Skeletal muscle satellite cell (primary cell): ENCODE measurements around the gene SEMA4G.
A peak's percentile ranks its signal among the peaks of the same experiment; 100 is the strongest.

Experiments
- H3K27me3 ChIP-seq: 2 replicates; pipeline ENCODE4 v1.7.0; 2013; ENCODE audit warnings: low read length; ENCODE audit not compliant: control insufficient read depth, insufficient read depth
- H3K36me3 ChIP-seq: 2 replicates; pipeline ENCODE4 v1.7.0; 2013; ENCODE audit warnings: mild to moderate bottlenecking, control low read depth, low read length; ENCODE audit not compliant: insufficient read depth
- H3K4me1 ChIP-seq: 2 replicates; pipeline ENCODE4 v1.7.0; 2013; ENCODE audit warnings: low read length; ENCODE audit not compliant: control insufficient read depth, insufficient read depth
- H3K4me2 ChIP-seq: 2 replicates; pipeline ENCODE4 v1.7.0; 2013; ENCODE audit warnings: mild to moderate bottlenecking, low read length
- H3K4me3 ChIP-seq: 2 replicates; pipeline ENCODE4 v1.7.0; 2013; ENCODE audit warnings: low read length
- H3K9ac ChIP-seq: 2 replicates; pipeline ENCODE4 v1.7.0; 2013; ENCODE audit warnings: mild to moderate bottlenecking, low read depth, low read length, moderate library complexity
- H3K9me3 ChIP-seq: replicated peaks from 2 replicates; pipeline ENCODE4 v1.7.0; 2013; ENCODE audit warnings: mild to moderate bottlenecking, control low read depth, low read length

Gene SEMA4G

DNA sequence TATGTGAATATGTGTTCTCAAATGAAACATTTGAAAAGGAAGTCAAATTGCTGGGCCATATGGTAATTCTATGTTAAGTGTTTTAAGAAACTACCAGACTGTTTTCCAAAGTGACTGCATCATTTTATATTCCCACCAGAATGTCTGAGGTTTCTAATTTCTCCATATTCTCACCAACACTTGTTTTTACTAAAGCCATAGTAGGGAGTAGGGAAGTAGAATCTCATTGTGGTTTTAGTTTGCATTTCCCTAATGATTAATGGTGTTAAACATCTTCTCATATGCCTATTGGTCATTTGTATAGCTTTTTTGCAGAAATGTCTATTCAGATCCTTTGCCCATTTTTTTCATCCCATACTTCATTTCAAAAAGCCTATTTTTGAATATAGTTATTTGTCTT, 9.1 kb upstream of the SEMA4G start:
- Histone ChIP-seq H3K36me3 (peaks cover 77% of the 10 kb centered on the region), H3K9me3 (no peaks in the 10 kb centered on the region), H3K27me3 (no peaks in the 10 kb centered on the region), H3K4me1 (no peaks in the 10 kb centered on the region), H3K4me2 (no peak overlapping the region), H3K4me3 (no peak overlapping the region), H3K9ac (no peak overlapping the region)

- H3K4me2 ChIP-seq, result no peak overlapping the region
- H3K27me3 ChIP-seq, result no peaks in the 10 kb centered on the region
- no peak overlapping the region for H3K4me3 ChIP-seq
- H3K36me3 ChIP-seq, result peaks cover 82% of the 10 kb centered on the region
- H3K9me3 ChIP-seq, result no peaks in the 10 kb centered on the region
- H3K9ac ChIP-seq, result no peak overlapping the region
- H3K4me1 ChIP-seq, result no peaks in the 10 kb centered on the region
Observed at GRCh38 chr10:100962351-100963080, 6.8 kb upstream of the SEMA4G start.

DNA sequence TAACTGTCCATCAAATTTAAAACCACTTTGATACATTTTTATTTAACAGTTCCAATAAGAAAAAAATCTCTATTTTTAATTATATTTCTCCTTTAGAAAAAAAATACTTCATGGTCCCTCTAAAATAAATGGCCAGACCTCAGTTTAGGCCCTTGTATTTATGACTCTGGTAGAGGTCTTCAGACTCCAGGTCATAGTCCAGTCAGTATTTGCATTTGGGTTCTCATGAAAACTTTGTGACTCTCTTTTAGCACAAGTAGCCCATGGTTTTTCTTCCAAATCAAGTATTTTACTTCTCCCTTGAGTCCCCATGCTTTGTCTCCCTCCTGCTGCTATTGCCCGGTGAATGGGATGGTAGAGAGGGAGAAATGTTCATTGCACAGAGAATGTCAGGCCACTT, 5.5 kb upstream of the SEMA4G start:
- Histone ChIP-seq H3K4me2 (no peak overlapping the region), H3K9me3 (no peaks in the 10 kb centered on the region), H3K27me3 (no peaks in the 10 kb centered on the region), H3K36me3 (peaks cover 72% of the 10 kb centered on the region), H3K9ac (no peak overlapping the region), H3K4me3 (no peak overlapping the region), H3K4me1 (peaks cover 3% of the 10 kb centered on the region)

DNA sequence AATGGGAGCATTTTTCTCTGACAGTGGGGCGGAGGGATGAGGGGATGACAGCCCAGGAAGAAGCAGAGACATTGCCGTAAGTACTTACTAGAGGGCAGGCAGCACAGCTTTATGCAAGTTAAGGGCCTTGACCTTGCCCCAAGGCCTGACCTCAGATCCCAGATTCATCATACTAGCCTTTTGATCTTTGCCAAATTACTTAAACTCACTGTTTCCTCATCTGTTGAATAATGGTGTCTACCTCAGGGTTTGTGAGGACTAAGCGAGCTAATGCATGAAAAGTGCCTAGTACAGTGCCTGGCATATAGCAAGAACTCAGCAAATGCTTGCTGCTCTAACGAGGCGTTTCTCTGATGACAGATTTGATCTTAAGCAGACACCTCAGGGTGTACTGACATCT, 3.5 kb upstream of the SEMA4G start:
- Histone ChIP-seq H3K36me3 (peaks cover 56% of the 10 kb centered on the region), H3K4me3 (no peak overlapping the region), H3K4me2 (no peak overlapping the region), H3K9me3 (no peaks in the 10 kb centered on the region), H3K4me1 (peaks cover 6% of the 10 kb centered on the region), H3K27me3 (no peaks in the 10 kb centered on the region), H3K9ac (no peak overlapping the region)

DNA sequence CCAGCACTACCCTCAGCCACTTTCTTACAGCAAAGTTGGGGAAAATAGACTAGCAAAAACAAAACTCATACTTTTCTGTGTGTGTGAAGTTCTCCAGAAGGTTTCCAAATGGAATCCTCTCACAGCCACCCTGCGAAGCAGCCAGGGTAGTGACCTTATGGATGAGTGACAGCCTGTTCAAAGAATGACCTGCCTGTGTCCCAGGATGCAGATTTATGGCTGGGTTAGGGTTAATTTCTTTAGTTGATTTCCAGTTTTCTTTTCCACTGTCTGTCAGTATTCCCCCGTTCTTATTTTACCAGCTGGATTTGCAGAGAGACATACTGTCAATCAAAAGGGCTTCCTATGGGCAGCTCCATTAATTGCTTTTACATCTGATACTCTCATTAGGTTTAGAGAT, 2.4 kb upstream of the SEMA4G start:
- Histone ChIP-seq H3K27me3 (no peaks in the 10 kb centered on the region), H3K36me3 (peaks cover 50% of the 10 kb centered on the region), H3K4me1 (peaks cover 6% of the 10 kb centered on the region), H3K4me2 (no peak overlapping the region), H3K9ac (no peak overlapping the region), H3K9me3 (no peaks in the 10 kb centered on the region), H3K4me3 (no peak overlapping the region)

DNA sequence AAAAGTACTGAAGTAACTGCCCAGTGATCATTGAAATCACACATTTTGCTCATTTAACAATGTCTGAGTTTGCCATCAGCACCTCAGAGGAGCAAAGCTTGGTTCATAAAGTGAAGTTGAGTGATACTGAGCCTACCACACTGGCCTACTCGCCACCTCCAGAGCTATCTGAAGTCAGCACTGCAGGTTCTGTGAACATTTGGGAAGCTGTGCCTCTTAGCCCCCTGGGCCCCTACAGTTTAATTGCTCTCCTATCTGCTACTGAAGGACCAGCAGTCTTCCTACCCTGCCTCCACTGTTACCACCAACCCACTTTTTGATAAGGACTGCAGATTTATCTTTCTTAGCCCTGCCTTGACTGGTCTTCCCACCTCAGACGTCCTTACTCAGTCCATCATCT, 2.0 kb upstream of the SEMA4G start:
- H3K4me3 ChIP-seq, result no peak overlapping the region
- no peak overlapping the region for H3K9ac ChIP-seq
- no peaks in the 10 kb centered on the region for H3K27me3 ChIP-seq
- no peaks in the 10 kb centered on the region for H3K9me3 ChIP-seq
- peaks cover 46% of the 10 kb centered on the region for H3K36me3 ChIP-seq
- H3K4me2 ChIP-seq, result no peak overlapping the region
- peaks cover 6% of the 10 kb centered on the region for H3K4me1 ChIP-seq

GRCh38 chr10:100968062-100968736, 1.1 kb upstream of the SEMA4G start:
- Histone ChIP-seq H3K4me1 (peaks cover 6% of the 10 kb centered on the region), H3K27me3 (no peaks in the 10 kb centered on the region), H3K9me3 (no peaks in the 10 kb centered on the region), H3K4me2 (peak overlapping the region; percentile 98), H3K36me3 (peaks cover 37% of the 10 kb centered on the region), H3K9ac (no peak overlapping the region), H3K4me3 (peak overlapping the region; percentile 74)

GRCh38 chr10:100968863-100969186, 479 bp upstream of the SEMA4G start:
- Histone ChIP-seq H3K4me2 (peak overlapping the region; percentile 98), H3K27me3 (no peaks in the 10 kb centered on the region), H3K4me3 (peak overlapping the region; percentile 74), H3K36me3 (peaks cover 33% of the 10 kb centered on the region), H3K4me1 (peaks cover 6% of the 10 kb centered on the region), H3K9me3 (no peaks in the 10 kb centered on the region), H3K9ac (peak overlapping the region; percentile 18)

DNA sequence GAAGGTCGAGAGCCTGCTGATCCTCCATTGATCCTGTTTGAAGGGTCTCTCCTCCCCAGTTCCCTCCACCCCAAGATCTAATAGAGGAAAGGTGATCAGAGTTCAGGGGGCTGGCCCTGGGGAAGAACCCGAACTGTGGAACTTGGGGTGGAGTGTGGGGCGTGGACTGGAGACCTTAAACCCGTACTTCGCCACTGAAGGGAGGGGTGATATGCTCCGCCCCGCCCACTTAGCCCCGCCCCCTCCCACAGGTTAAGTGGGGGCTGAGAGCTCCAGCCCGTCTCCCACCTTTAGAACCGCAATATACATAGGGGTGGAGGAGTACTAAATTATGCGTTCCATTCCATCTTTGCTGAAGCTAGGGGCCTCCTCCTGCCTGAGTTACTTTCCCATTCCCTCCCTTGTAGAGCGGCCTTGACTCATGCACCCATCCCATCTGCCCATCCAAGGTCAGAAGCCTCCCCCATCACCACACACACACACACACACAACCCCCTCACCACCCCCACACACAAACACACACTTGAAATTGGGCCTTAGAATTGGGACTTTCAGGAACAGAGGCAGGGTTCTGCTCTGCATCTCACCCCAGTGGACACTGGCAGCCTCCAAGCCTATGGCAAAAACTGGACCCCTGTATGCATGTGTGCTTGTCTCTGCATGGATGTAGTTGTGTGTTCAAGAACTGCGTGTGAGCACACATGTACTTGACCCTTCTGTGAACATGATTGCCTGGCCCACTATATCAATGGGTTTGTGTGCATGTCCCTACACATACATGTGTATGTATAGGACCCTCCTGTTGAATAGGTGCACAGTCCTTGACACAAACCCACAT, 991 bp downstream of the SEMA4G start:
- H3K4me1 ChIP-seq, result peaks cover 6% of the 10 kb centered on the region
- H3K9me3 ChIP-seq, result no peaks in the 10 kb centered on the region
- H3K36me3 ChIP-seq, result peaks cover 20% of the 10 kb centered on the region
- peak overlapping the region; percentile 98 for H3K4me2 ChIP-seq
- no peaks in the 10 kb centered on the region for H3K27me3 ChIP-seq
- peak overlapping the region; percentile 74 for H3K4me3 ChIP-seq
- H3K9ac ChIP-seq, result no peak overlapping the region

DNA sequence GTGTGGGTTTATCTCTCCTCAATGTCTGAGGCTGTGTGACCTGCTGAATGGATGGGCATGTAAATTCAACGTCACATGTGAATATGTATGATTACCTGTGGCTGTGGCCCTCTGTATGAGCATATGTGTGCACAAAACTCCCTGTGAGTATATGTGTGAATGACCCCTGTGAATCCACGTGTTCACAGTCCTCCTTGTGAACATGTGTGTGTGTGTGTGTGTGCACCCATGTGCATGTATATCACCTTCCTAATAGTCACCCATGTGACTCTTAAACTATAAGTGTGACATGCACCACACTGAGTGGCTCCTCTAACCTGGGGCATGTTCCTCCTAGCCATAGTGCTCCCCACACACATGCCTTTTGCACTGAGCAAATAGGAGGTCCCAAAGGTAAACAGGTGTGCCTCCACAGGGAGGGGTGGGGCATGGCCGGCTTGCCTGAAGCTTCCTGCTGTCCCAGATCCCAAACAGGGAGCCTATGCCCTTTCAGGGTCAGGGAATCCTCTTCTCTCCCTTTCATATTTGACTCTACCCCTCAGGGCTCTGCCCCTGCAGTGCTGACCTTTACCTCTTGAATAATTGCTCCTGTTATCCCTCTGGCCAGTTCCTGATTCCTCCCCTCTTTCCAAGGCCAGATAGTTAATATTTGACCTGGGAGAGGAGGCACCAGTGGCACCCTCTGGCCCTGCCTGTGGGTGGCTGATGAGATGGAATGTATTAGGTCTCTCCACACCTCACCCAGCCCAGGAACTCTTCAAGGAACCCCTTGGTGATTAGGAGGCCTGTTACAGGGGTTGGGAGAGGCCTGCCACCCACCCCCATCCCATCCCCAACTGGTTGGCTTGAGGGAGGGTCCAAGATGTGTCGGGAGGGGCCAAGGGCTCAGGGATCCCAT, 1.9 kb downstream of the SEMA4G start:
- Histone ChIP-seq H3K4me3 (no peak overlapping the region), H3K27me3 (no peaks in the 10 kb centered on the region), H3K4me1 (peaks cover 6% of the 10 kb centered on the region), H3K9me3 (no peaks in the 10 kb centered on the region), H3K36me3 (peaks cover 12% of the 10 kb centered on the region), H3K9ac (no peak overlapping the region), H3K4me2 (no peak overlapping the region)
